H1 (cell line): ENCODE data around the gene ME1. TPM values are rescaled to one million over a fixed set of nuclear protein-coding genes. Genes with fewer than 3 reads are reported as not detected.
A peak's percentile ranks its signal among the peaks of the same experiment; 100 is the strongest.

ENCODE experiments used
- CHD7 ChIP-seq: fragments of 300-600 bp; sonication (generic); IDR thresholded peaks from 2 replicates; pipeline ENCODE4 v1.7.1; 2012; ENCODE audit warnings: low read length, moderate library complexity, mild to moderate bottlenecking, inconsistent platforms; ENCODE audit not compliant: insufficient replicate concordance
- CTBP2 ChIP-seq: IDR thresholded peaks from 2 replicates; pipeline ENCODE4 v1.7.0; 2011; ENCODE audit warnings: borderline replicate concordance, mild to moderate bottlenecking, moderate library complexity, mixed read lengths, low read length; ENCODE audit not compliant: insufficient read depth, insufficient read length
- EGR1 ChIP-seq: IDR thresholded peaks from 2 replicates; pipeline ENCODE4 v1.6.1; 2011; ENCODE audit warnings: low read depth, low read length, borderline replicate concordance
- NANOG ChIP-seq: IDR thresholded peaks from 2 replicates; pipeline ENCODE4 v1.6.1; 2011; ENCODE audit warnings: low read length, low read depth, mild to moderate bottlenecking, inconsistent platforms; ENCODE audit not compliant: insufficient read depth, poor library complexity, severe bottlenecking
- POLR2AphosphoS5 ChIP-seq: IDR thresholded peaks from 2 replicates; pipeline ENCODE4 v1.6.1; 2011; ENCODE audit warnings: low read depth, low read length
- polyA plus RNA-seq, 7 experiments: library from polyadenylated mRNA; depleted of rRNA in 3 of 7; stranded (reverse) in 5 of 7; unstranded in 2 of 7; fragments of >200 nt in 5 of 7; fragments of 200-250 nt in 2 of 7; gene quantifications; 1 replicate in 5 of 7; 2 replicates in 1 of 7; 4 replicates in 1 of 7; pipeline versions ENCODE4 v1.2.1 to v1.2.3, GENCODE V29; 2011 to 2013; ENCODE audit warnings: missing spikeins in 2 of 7, mixed read lengths in 2 of 7
- total RNA-seq: library from RNA; stranded (reverse); fragmentation: NEBNext Ultra II Directional; extraction: Animal tissue kit (Norgen Biotek cat#: 25700); gene quantifications from 2 replicates; pipeline ENCODE4 v1.2.1, GENCODE V29; 2021

Gene ME1
- total and polyA plus RNA-seq, 2 of the 8 experiments (the other 6 are each of a cell fraction or from before 2014, with no cell fraction given), result 1.3 to 3.9 TPM

GRCh38 chr6:83462524-83462923, 31.7 kb upstream of the ME1 start (continued):
- TF ChIP-seq CHD7, result peak; percentile 84
- peak; percentile 52 for TF ChIP-seq NANOG
- peak; percentile 45; the same call in 1 of the 2 replicates for TF ChIP-seq POLR2AphosphoS5
- TF ChIP-seq EGR1, result no peak
- TF ChIP-seq CTBP2, result no peak
